HCT116 (cell line): ENCODE data around the gene RREB1. TPM values are rescaled to one million over a fixed set of nuclear protein-coding genes. Genes with fewer than 3 reads are reported as not detected.

Source experiments
- ATAC-seq: fragments of 200-7000 bp; cut with Tn5 transposase; 2 replicates; pipeline ENCODE4 v1.9.1; 2020; ENCODE audit warnings: mild to moderate bottlenecking, moderate library complexity
- BruUV-seq: library from RNA; stranded (reverse); fragments of 400-500 nt; replicated peaks from 2 replicates; lab custom pipeline; 2021; lab: Mats Ljungman, UMichigan
- CTCF ChIA-PET: fragments of 300-600 bp; sonication (Branson Sonifier 250); formaldehyde crosslinking; loops from one replicate; lab custom pipeline; 2021; ENCODE audit warnings: antibody characterized with exemption; lab: Charles Lee
- POLR2A ChIA-PET: fragments of 300-600, 350-600 bp; sonication (Branson Sonifier 250); formaldehyde crosslinking; loops from one replicate; lab custom pipeline; 2021; ENCODE audit warnings: antibody characterized with exemption; lab: Charles Lee
- RAD21 ChIA-PET, 2 experiments: fragments of 300-600 bp; sonication (Branson Sonifier 250); formaldehyde crosslinking; loops; one replicate each; lab custom pipeline; 2023; ENCODE audit warnings: low total read pairs in 2 of 2; ENCODE audit not compliant: uncharacterized antibody in 2 of 2, unreplicated experiment in 2 of 2, low non-redundant PET in 1 of 2; lab: Charles Lee
- DNase-seq: peaks from one replicate; pipeline ENCODE4 v3.0.0-alpha.2; 2010; ENCODE audit warnings: low read depth, low spot score
- H2AFZ ChIP-seq: fragments of 200-600 bp; shearing (Covaris generic), sonication (generic); 2 replicates; pipeline ENCODE4 v1.6.1; 2017; ENCODE audit warnings: low read depth, mixed run types, mixed read lengths, antibody characterized with exemption, low read length; ENCODE audit not compliant: poor library complexity, severe bottlenecking
- H3K27ac ChIP-seq: 2 replicates; pipeline ENCODE4 v1.5.1; 2012; ENCODE audit warnings: low read depth, low read length
- H3K27me3 ChIP-seq: fragments of 200-600 bp; sonication (generic); 2 replicates; pipeline ENCODE4 v1.6.1; 2016; ENCODE audit warnings: mixed run types, low read length, mixed read lengths; ENCODE audit not compliant: insufficient read depth
- H3K36me3 ChIP-seq, 2 experiments: fragments of 200-500 bp in 1 of 2; fragments of 200-600 bp in 1 of 2; sonication (Bioruptor generic) in 1 of 2; sonication (generic) in 1 of 2; 2 replicates each; pipeline versions ENCODE4 v1.5.1 to v1.6.1; 2014 to 2016; ENCODE audit warnings: low read length in 2 of 2, inconsistent platforms in 1 of 2, mixed read lengths in 1 of 2, mixed run types in 1 of 2; ENCODE audit not compliant: insufficient read depth in 2 of 2, control insufficient read depth in 1 of 2
- H3K4me1 ChIP-seq, 2 experiments: fragments of 200-600 bp in 1 of 2; sonication (generic) in 1 of 2; 2 replicates each; pipeline versions ENCODE4 v1.5.1 to v1.6.1; 2012 to 2017; ENCODE audit warnings: low read length in 2 of 2, inconsistent platforms in 1 of 2, mild to moderate bottlenecking in 1 of 2, mixed read lengths in 1 of 2, mixed run types in 1 of 2, moderate library complexity in 1 of 2; ENCODE audit not compliant: insufficient read depth in 2 of 2, control insufficient read depth in 1 of 2
- H3K4me2 ChIP-seq: fragments of 200-600 bp; sonication (generic); 2 replicates; pipeline ENCODE4 v1.6.1; 2017; ENCODE audit warnings: mixed run types, low read length, mixed read lengths
- H3K4me3 ChIP-seq, 2 experiments: fragments of 200-600 bp in 1 of 2; sonication (generic) in 1 of 2; replicated peaks in 1 of 2; 2 replicates each; pipeline ENCODE4 v1.5.1; 2011 to 2016; ENCODE audit warnings: low read length in 2 of 2, control low read depth in 1 of 2, low read depth in 1 of 2, mild to moderate bottlenecking in 1 of 2, mixed read lengths in 1 of 2, mixed run types in 1 of 2
- H3K79me2 ChIP-seq: fragments of 200-600 bp; sonication (generic); 2 replicates; pipeline ENCODE4 v1.6.1; 2017; ENCODE audit warnings: mild to moderate bottlenecking, mixed run types, low read length, moderate library complexity, mixed read lengths; ENCODE audit not compliant: insufficient read depth
- H3K9ac ChIP-seq: fragments of 200-600 bp; sonication (generic); 2 replicates; pipeline ENCODE4 v1.6.1; 2016; ENCODE audit warnings: low read length, mixed read lengths
- H3K9me2 ChIP-seq: fragments of 200-600 bp; sonication (generic), shearing (Covaris generic); 2 replicates; pipeline ENCODE4 v1.6.1; 2017; ENCODE audit warnings: mixed run types, mild to moderate bottlenecking, moderate library complexity; ENCODE audit not compliant: insufficient read depth
- H3K9me3 ChIP-seq, 2 experiments: fragments of 200-500 bp in 1 of 2; fragments of 200-600 bp in 1 of 2; sonication (Bioruptor generic) in 1 of 2; sonication (generic) in 1 of 2; 2 replicates each; pipeline ENCODE4 v1.6.1; 2014 to 2017; ENCODE audit warnings: low read length in 2 of 2, mixed read lengths in 2 of 2, inconsistent platforms in 1 of 2, low read depth in 1 of 2, mild to moderate bottlenecking in 1 of 2, mixed run types in 1 of 2, moderate library complexity in 1 of 2; ENCODE audit not compliant: control insufficient read depth in 1 of 2, insufficient read depth in 1 of 2
- H4K20me1 ChIP-seq: fragments of 200-600 bp; sonication (generic), shearing (Covaris generic); 2 replicates; pipeline ENCODE4 v1.6.1; 2017; ENCODE audit warnings: mixed run types, mild to moderate bottlenecking, moderate library complexity; ENCODE audit not compliant: insufficient read depth
- CEBPB ChIP-seq: IDR thresholded peaks from 2 replicates; pipeline ENCODE4 v1.6.1; 2012; ENCODE audit warnings: low read depth
- CTCF ChIP-seq, 3 experiments: fragments of 200-600 bp in 1 of 3; sonication (generic) in 1 of 3; IDR thresholded peaks in 2 of 3; conservative IDR thresholded peaks in 1 of 3; 2 replicates each; pipeline ENCODE4 v1.5.1; 2012 to 2017; ENCODE audit warnings: low read depth in 2 of 3, low read length in 2 of 3, antibody characterized with exemption in 1 of 3, borderline replicate concordance in 1 of 3, control low read depth in 1 of 3, mild to moderate bottlenecking in 1 of 3, mixed read lengths in 1 of 3, mixed run types in 1 of 3, moderate library complexity in 1 of 3; ENCODE audit not compliant: insufficient read depth in 1 of 3
- ELF1 ChIP-seq: IDR thresholded peaks from 2 replicates; pipeline ENCODE4 v1.6.1; 2012; ENCODE audit warnings: low read depth, borderline replicate concordance
- EZH2 ChIP-seq: fragments of 200-600 bp; sonication (generic); IDR thresholded peaks from 2 replicates; pipeline ENCODE4 v1.6.1; 2017; ENCODE audit warnings: antibody characterized with exemption, mixed run types
- EZH2phosphoT487 ChIP-seq: fragments of 200-600 bp; IDR thresholded peaks from 2 replicates; pipeline ENCODE4 v1.6.1; 2018; ENCODE audit warnings: antibody characterized with exemption, borderline replicate concordance
- FOSL1 ChIP-seq: IDR thresholded peaks from 2 replicates; pipeline ENCODE4 v1.6.1; 2012; ENCODE audit warnings: low read depth
- JUND ChIP-seq: IDR thresholded peaks from 2 replicates; pipeline ENCODE4 v1.6.1; 2012
- MAX ChIP-seq: IDR thresholded peaks from 2 replicates; pipeline ENCODE4 v1.6.1; 2012
- POLR2A ChIP-seq: IDR thresholded peaks from 2 replicates; pipeline ENCODE4 v1.7.0; 2011; ENCODE audit warnings: borderline replicate concordance; ENCODE audit not compliant: insufficient read depth, insufficient read length; ENCODE audit errors: extremely low read depth
- POLR2AphosphoS5 ChIP-seq: IDR thresholded peaks from 2 replicates; pipeline ENCODE4 v1.6.1; 2011; ENCODE audit warnings: mild to moderate bottlenecking, low read depth, low read length, moderate library complexity
- RAD21 ChIP-seq: IDR thresholded peaks from 2 replicates; pipeline ENCODE4 v1.6.1; 2012; ENCODE audit warnings: low read depth, mild to moderate bottlenecking
- REST ChIP-seq: IDR thresholded peaks from 2 replicates; pipeline ENCODE4 v1.6.1; 2012; ENCODE audit warnings: low read depth
- SP1 ChIP-seq: IDR thresholded peaks from 2 replicates; pipeline ENCODE4 v1.6.1; 2012; ENCODE audit warnings: low read depth
- TCF7L2 ChIP-seq: IDR thresholded peaks from 2 replicates; pipeline ENCODE4 v1.7.0; 2011; ENCODE audit warnings: borderline replicate concordance, inconsistent platforms; ENCODE audit not compliant: insufficient read depth, insufficient read length; ENCODE audit errors: extremely low read depth
- ZNF274 ChIP-seq: fragments of 200-500 bp; sonication (Bioruptor generic); IDR thresholded peaks from 2 replicates; pipeline ENCODE4 v1.6.1; 2014; ENCODE audit warnings: mild to moderate bottlenecking, low read depth, low read length, inconsistent platforms
- intact Hi-C: fragments of 100-400 bp; cut with micrococcal nuclease; formaldehyde crosslinking; loops from 2 replicates; pipeline ENCODE4 v1.10.0; 2022
- total RNA-seq: library from RNA; stranded (reverse); gene quantifications from one replicate; pipeline ENCODE4 v1.2.1, GENCODE V29; 2021; ENCODE audit not compliant: unreplicated experiment

Gene RREB1
- total RNA-seq, 1 experiment from 2014 or later: 47.9 TPM

GRCh38 chr6:7108964-7109836 is 1.4 kb downstream of the RREB1 start (continued):
- TF ChIP-seq EZH2phosphoT487: no peak

- peak overlapping the region; percentile 90 to 95; a peak in 3 of 4 replicates for H3K4me3 ChIP-seq
- no peaks in the 10 kb centered on the region; the same call in 1 of the 2 replicates for H4K20me1 ChIP-seq
- H3K27ac ChIP-seq: no peak overlapping the region
- H2AFZ ChIP-seq: no peak overlapping the region
- no peaks in the 10 kb centered on the region for H3K9me2 ChIP-seq
- no peaks in the 10 kb centered on the region for H3K27me3 ChIP-seq
- DNase-seq (no peak), ATAC-seq (no peak)
- POLR2A ChIA-PET: interaction anchor here (0.6 kb wide), 1 partner anchor 326 kb away, joined by 3 read pairs; no protein-coding TSS in a partner anchor
- H3K36me3 ChIP-seq: no peaks in the 10 kb centered on the region
- BruUV-seq: no TSS peak
- intact Hi-C loops: no loop called here
- H3K4me1 ChIP-seq: peaks cover 19 to 44% of the 10 kb centered on the region in 2 experiments
- H3K9me3 ChIP-seq: no peaks in the 10 kb centered on the region
- peak overlapping the region; percentile 94 for H3K4me2 ChIP-seq
- peak overlapping the region; percentile 86; the same call in 1 of the 2 replicates for H3K9ac ChIP-seq
- peaks cover 70% of the 10 kb centered on the region for H3K79me2 ChIP-seq
- RAD21 ChIA-PET: no interaction called here
- CTCF ChIA-PET: no interaction called here
- TF ChIP-seq CTCF (IDR thresholded peaks at IDR 0.05 in 2 of 3, conservative IDR thresholded peaks at IDR 0.05 in 1 of 3; ENCODE audit: borderline replicate concordance in 1 of 3, insufficient read depth in 1 of 3, low read depth in 2 of 3, low read length in 2 of 3) (no peak), TCF7L2 (no peak), POLR2AphosphoS5 (no peak), ZNF274 (no peak), RAD21 (no peak), MAX (no peak), FOSL1 (no peak), EZH2 (no peak), POLR2A (no peak), ELF1 (no peak), SP1 (no peak), REST (no peak), EZH2phosphoT487 (no peak), JUND (no peak), CEBPB (no peak)
Measured at GRCh38 chr6:7110092-7110792, 2.5 kb downstream of the RREB1 start.
